ENCODE data around the gene MCM5.

GRCh38 chr22:35376728-35377472 is 23.0 kb upstream of the MCM5 start:
- TF ChIP-seq, protein P1, sequence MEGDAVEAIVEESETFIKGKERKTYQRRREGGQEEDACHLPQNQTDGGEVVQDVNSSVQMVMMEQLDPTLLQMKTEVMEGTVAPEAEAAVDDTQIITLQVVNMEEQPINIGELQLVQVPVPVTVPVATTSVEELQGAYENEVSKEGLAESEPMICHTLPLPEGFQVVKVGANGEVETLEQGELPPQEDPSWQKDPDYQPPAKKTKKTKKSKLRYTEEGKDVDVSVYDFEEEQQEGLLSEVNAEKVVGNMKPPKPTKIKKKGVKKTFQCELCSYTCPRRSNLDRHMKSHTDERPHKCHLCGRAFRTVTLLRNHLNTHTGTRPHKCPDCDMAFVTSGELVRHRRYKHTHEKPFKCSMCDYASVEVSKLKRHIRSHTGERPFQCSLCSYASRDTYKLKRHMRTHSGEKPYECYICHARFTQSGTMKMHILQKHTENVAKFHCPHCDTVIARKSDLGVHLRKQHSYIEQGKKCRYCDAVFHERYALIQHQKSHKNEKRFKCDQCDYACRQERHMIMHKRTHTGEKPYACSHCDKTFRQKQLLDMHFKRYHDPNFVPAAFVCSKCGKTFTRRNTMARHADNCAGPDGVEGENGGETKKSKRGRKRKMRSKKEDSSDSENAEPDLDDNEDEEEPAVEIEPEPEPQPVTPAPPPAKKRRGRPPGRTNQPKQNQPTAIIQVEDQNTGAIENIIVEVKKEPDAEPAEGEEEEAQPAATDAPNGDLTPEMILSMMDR (IDR thresholded peaks at IDR 0.05): no peak
- no peak for TF ChIP-seq POLR2A (IDR thresholded peaks at IDR 0.05)
